ENCODE data around the gene BRPF1. TPM values are rescaled to one million over a fixed set of nuclear protein-coding genes. Genes with fewer than 3 reads are reported as not detected.

BRPF1 gene
- total RNA-seq, 4 donors from 2014 or later, result 9.4 to 18.7 (median 14.9) TPM

DNA sequence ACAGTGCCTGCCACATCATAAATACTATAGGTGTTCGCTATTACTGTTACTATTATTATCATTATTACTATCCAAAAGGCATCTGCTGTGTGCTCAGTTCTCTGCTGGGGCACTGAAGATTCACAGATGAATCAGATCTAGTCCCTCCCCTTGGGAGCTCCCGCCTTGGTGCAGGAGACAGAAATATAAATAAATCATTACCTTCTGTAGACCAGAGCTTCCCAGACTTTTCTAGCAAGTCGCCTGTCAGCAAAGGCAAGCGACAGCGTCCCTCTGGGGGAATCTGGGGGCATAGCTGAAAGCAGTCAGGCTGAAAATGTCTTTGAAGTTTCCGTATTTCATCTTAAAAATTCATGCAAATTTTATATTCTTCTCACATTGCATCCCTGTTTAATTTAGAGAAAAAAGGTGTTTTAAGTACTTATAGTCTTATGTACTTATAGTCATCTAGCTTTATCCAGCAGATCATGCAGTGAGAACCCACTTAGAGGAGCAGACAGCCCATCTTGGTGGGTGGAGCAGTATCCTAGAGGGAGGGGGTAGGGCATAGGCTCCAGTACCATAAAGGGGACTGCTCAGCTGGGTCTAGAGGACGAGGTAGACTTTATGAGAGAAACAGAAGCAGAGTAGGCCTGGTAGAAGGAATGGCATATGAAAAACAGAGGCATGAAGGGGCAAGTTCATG is 10.4 kb upstream of the BRPF1 start:
- H3K4me3 ChIP-seq, result no peak overlapping the region
- no peaks in the 10 kb centered on the region for H3K27me3 ChIP-seq
- no peaks in the 10 kb centered on the region for H3K36me3 ChIP-seq
- intact Hi-C loops (cut with DNase I; ENCODE audit: low total_unique reads) (no loop called here), in situ Hi-C loops (cut with MboI; ENCODE audit: low pct_ligation_motif_present in 1 of 4, low pct_unique_long_range_greater_than_20kb in 1 of 4, low sequenced_read_pairs in 3 of 4) (no loop called here)
- DNase-seq, result no peak
- 26 to 32% methylated on average over 5 to 7 of the region's 7 CpGs for WGBS, 2 donors (ENCODE audit: low coverage in 1 of 2)
- no peak for TF ChIP-seq CTCF (IDR thresholded peaks at IDR 0.05)
- TF ChIP-seq POLR2A (IDR thresholded peaks at IDR 0.05), result no peak
- TF ChIP-seq EP300 (IDR thresholded peaks at IDR 0.05; ENCODE audit: low read depth), result no peak
- no peak for TF ChIP-seq POLR2AphosphoS5 (IDR thresholded peaks at IDR 0.05)
- peaks cover 0 to 1% (median 0%) of the 10 kb centered on the region in 4 donors for H3K4me1 ChIP-seq
- no peaks in the 10 kb centered on the region for H3K9me3 ChIP-seq
- H3K27ac ChIP-seq, result no peak overlapping the region

GRCh38 chr3:9721700-9722060 is 9.9 kb upstream of the BRPF1 start:
- H3K9me3 ChIP-seq, result no peaks in the 10 kb centered on the region
- H3K27me3 ChIP-seq, result no peaks in the 10 kb centered on the region
- intact Hi-C loops (cut with DNase I; ENCODE audit: low total_unique reads) (no loop called here), in situ Hi-C loops (cut with MboI; ENCODE audit: low pct_ligation_motif_present in 1 of 4, low pct_unique_long_range_greater_than_20kb in 1 of 4, low sequenced_read_pairs in 3 of 4) (no loop called here)
- 71 to 100% methylated on average over 1 to 2 of the region's 2 CpGs for WGBS, 2 donors (ENCODE audit: low coverage in 1 of 2)
- TF ChIP-seq CTCF (IDR thresholded peaks at IDR 0.05) (no peak), EP300 (IDR thresholded peaks at IDR 0.05; ENCODE audit: low read depth) (no peak), POLR2AphosphoS5 (IDR thresholded peaks at IDR 0.05) (no peak), POLR2A (IDR thresholded peaks at IDR 0.05) (no peak)
- H3K27ac ChIP-seq, result no peak overlapping the region
- H3K4me3 ChIP-seq, result no peak overlapping the region
- H3K36me3 ChIP-seq, result no peaks in the 10 kb centered on the region
- no peak for DNase-seq
- H3K4me1 ChIP-seq, result no peaks in the 10 kb centered on the region

- intact Hi-C loops (cut with DNase I; ENCODE audit: low total_unique reads) (no loop called here), in situ Hi-C loops (cut with MboI; ENCODE audit: low pct_ligation_motif_present in 1 of 4, low pct_unique_long_range_greater_than_20kb in 1 of 4, low sequenced_read_pairs in 3 of 4) (no loop called here)
These were observed 5.6 kb upstream of the BRPF1 start for GRCh38 chr3:9725775-9726515.

More at GRCh38 chr3:9725775-9726515, 5.6 kb upstream of the BRPF1 start:
- H3K4me3 ChIP-seq, result no peak overlapping the region
- no peaks in the 10 kb centered on the region for H3K27me3 ChIP-seq
- no peaks in the 10 kb centered on the region for H3K9me3 ChIP-seq
- no peak for DNase-seq
- H3K27ac ChIP-seq, result no peak overlapping the region
- peaks cover 0 to 7% (median 6%) of the 10 kb centered on the region in 4 donors for H3K4me1 ChIP-seq
- WGBS, 2 donors (ENCODE audit: low coverage in 1 of 2), result 80 to 85% methylated on average over 1 to 4 of the region's 4 CpGs
- no peaks in the 10 kb centered on the region for H3K36me3 ChIP-seq
- TF ChIP-seq EP300 (IDR thresholded peaks at IDR 0.05; ENCODE audit: low read depth) (no peak), CTCF (IDR thresholded peaks at IDR 0.05) (no peak), POLR2AphosphoS5 (IDR thresholded peaks at IDR 0.05) (no peak), POLR2A (IDR thresholded peaks at IDR 0.05) (no peak)

Measured in transverse colon (tissue), 4 donors.